ENCODE results near the gene VIT.

The VIT gene

GRCh38 chr2:36663851-36664695, 32.4 kb upstream of the VIT start:
- no peak for DNase-seq (ENCODE audit: insufficient read length)
- peak; percentile 56 for FAIRE-seq
- TF ChIP-seq TAF1 (IDR thresholded peaks at IDR 0.05; ENCODE audit: borderline replicate concordance, low read depth, low read length) (no peak), POLR2AphosphoS5 (IDR thresholded peaks at IDR 0.05; ENCODE audit: low read depth, low read length) (no peak), POLR2A (IDR thresholded peaks at IDR 0.05; ENCODE audit: low read depth, low read length) (no peak)

DNA sequence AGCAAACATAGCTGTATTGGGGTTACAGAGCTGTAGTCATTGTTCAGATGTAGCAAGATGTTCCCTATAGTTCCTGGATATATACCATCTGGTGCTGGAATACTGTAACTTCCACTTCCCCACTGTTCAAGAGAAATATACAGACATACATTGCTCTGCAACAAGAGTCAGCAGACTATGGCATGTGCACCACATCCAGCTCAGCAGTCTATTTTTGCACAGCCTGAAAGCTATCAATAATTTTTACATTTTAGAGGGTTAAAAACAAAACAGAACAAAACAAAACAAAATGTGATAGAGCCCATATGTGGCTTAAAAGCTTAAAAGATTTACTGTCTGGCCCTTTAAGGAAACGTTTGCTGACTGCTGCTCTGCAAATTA, 31.8 kb upstream of the VIT start:
- FAIRE-seq (no peak), DNase-seq (ENCODE audit: insufficient read length) (no peak)
- TF ChIP-seq POLR2A (IDR thresholded peaks at IDR 0.05; ENCODE audit: low read depth, low read length) (no peak), TAF1 (IDR thresholded peaks at IDR 0.05; ENCODE audit: borderline replicate concordance, low read depth, low read length) (no peak), POLR2AphosphoS5 (IDR thresholded peaks at IDR 0.05; ENCODE audit: low read depth, low read length) (no peak)

- TF ChIP-seq POLR2AphosphoS5 (IDR thresholded peaks at IDR 0.05; ENCODE audit: low read depth, low read length), result no peak
- TF ChIP-seq TAF1 (IDR thresholded peaks at IDR 0.05; ENCODE audit: borderline replicate concordance, low read depth, low read length), result no peak
- TF ChIP-seq POLR2A (IDR thresholded peaks at IDR 0.05; ENCODE audit: low read depth, low read length), result no peak
- FAIRE-seq (no peak), DNase-seq (ENCODE audit: insufficient read length) (no peak)
Observed at GRCh38 chr2:36667931-36668330, 28.6 kb upstream of the VIT start.

DNA sequence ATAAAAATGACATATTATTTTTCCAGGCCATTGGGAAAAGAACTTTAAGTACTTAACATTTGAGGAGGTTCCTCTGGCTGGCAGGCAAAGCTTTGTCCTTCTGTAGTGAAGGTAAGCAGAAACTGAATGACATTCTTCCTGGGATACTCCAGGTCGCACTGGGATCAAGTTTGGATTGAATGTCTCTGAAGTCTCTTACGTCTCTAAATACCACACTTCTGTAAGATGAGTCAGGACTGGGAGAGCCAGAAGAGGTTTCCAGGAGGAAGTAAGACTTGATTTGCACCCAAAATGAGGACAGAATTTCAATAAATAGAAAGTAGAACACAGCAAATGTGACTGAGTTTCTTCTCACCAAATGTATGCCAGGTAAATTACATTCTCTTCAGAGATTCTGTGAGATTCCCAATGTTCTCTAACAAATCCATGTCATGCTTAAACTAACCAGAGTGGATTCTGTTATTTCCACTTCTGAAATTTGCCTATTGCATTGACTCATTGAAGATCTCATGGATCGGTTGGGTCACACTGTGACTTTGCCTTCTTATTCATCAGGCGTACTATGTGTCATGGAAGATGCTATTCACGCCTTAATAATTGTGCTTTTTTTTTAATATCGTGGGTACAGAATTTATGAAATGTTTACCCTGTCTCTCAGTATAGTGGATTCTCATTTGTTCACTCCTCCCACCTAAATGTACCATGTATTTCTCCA, 25.5 kb upstream of the VIT start:
- no peak for DNase-seq (ENCODE audit: insufficient read length)
- no peak for FAIRE-seq
- no peak for TF ChIP-seq POLR2AphosphoS5 (IDR thresholded peaks at IDR 0.05; ENCODE audit: low read depth, low read length)
- TF ChIP-seq TAF1 (IDR thresholded peaks at IDR 0.05; ENCODE audit: borderline replicate concordance, low read depth, low read length), result no peak
- no peak for TF ChIP-seq POLR2A (IDR thresholded peaks at IDR 0.05; ENCODE audit: low read depth, low read length)

- DNase-seq (ENCODE audit: insufficient read length) (no peak), FAIRE-seq (no peak)
- no peak for TF ChIP-seq POLR2A (IDR thresholded peaks at IDR 0.05; ENCODE audit: low read depth, low read length)
- no peak for TF ChIP-seq TAF1 (IDR thresholded peaks at IDR 0.05; ENCODE audit: borderline replicate concordance, low read depth, low read length)
- TF ChIP-seq POLR2AphosphoS5 (IDR thresholded peaks at IDR 0.05; ENCODE audit: low read depth, low read length), result no peak
Observed at GRCh38 chr2:36671731-36672130, 24.8 kb upstream of the VIT start.

GRCh38 chr2:36672199-36672598, 24.3 kb upstream of the VIT start:
- TF ChIP-seq POLR2A (IDR thresholded peaks at IDR 0.05; ENCODE audit: low read depth, low read length) (no peak), TAF1 (IDR thresholded peaks at IDR 0.05; ENCODE audit: borderline replicate concordance, low read depth, low read length) (no peak), POLR2AphosphoS5 (IDR thresholded peaks at IDR 0.05; ENCODE audit: low read depth, low read length) (no peak)
- DNase-seq (ENCODE audit: insufficient read length), result no peak
- FAIRE-seq, result no peak

GRCh38 chr2:36675579-36676282, 20.8 kb upstream of the VIT start:
- TF ChIP-seq TAF1 (IDR thresholded peaks at IDR 0.05; ENCODE audit: borderline replicate concordance, low read depth, low read length) (no peak), POLR2A (IDR thresholded peaks at IDR 0.05; ENCODE audit: low read depth, low read length) (no peak), POLR2AphosphoS5 (IDR thresholded peaks at IDR 0.05; ENCODE audit: low read depth, low read length) (no peak)
- FAIRE-seq, result no peak
- DNase-seq (ENCODE audit: insufficient read length), result no peak

GRCh38 chr2:36676364-36676763, 20.1 kb upstream of the VIT start:
- TF ChIP-seq POLR2AphosphoS5 (IDR thresholded peaks at IDR 0.05; ENCODE audit: low read depth, low read length) (no peak), TAF1 (IDR thresholded peaks at IDR 0.05; ENCODE audit: borderline replicate concordance, low read depth, low read length) (no peak), POLR2A (IDR thresholded peaks at IDR 0.05; ENCODE audit: low read depth, low read length) (no peak)
- DNase-seq (ENCODE audit: insufficient read length), result no peak
- FAIRE-seq, result no peak

DNA sequence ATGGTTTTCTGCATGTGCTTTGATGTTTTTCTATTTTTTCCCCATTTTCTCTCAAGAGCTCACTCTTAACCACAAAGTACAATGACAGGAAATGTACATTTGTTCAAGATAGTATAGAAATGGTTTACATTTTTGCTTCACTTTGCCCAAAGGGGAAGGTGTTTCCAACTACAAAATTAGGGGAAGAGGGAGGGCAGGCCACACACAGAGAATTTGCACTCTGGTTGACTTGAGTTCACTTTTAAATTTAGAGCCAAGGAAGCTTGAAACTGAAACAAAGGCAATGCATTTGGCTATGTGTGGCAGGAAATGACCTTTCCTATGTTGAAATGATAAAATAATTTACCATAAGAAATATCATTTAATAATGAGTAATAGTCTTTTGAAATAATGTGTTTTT, 19.1 kb upstream of the VIT start:
- no peak for FAIRE-seq
- TF ChIP-seq POLR2AphosphoS5 (IDR thresholded peaks at IDR 0.05; ENCODE audit: low read depth, low read length) (no peak), TAF1 (IDR thresholded peaks at IDR 0.05; ENCODE audit: borderline replicate concordance, low read depth, low read length) (no peak)
- no peak for DNase-seq (ENCODE audit: insufficient read length)

GRCh38 chr2:36677996-36678605, 18.4 kb upstream of the VIT start:
- peak; percentile 54 for FAIRE-seq
- DNase-seq (ENCODE audit: insufficient read length), result no peak
- TF ChIP-seq TAF1 (IDR thresholded peaks at IDR 0.05; ENCODE audit: borderline replicate concordance, low read depth, low read length), result no peak
- TF ChIP-seq POLR2A (IDR thresholded peaks at IDR 0.05; ENCODE audit: low read depth, low read length), result no peak
- no peak for TF ChIP-seq POLR2AphosphoS5 (IDR thresholded peaks at IDR 0.05; ENCODE audit: low read depth, low read length)

GRCh38 chr2:36678856-36679255, 17.7 kb upstream of the VIT start:
- no peak for FAIRE-seq
- no peak for TF ChIP-seq POLR2AphosphoS5 (IDR thresholded peaks at IDR 0.05; ENCODE audit: low read depth, low read length)

More at GRCh38 chr2:36678856-36679255, 17.7 kb upstream of the VIT start:
- no peak for DNase-seq (ENCODE audit: insufficient read length)
